HG02763 (cell line): ENCODE measurements around the gene ZGLP1.
A peak's percentile ranks its signal among the peaks of the same experiment; 100 is the strongest.

Source experiments
- ATAC-seq: cut with Tn5 transposase; IDR thresholded peaks from one replicate; pipeline ENCODE4 v1.9.1; 2021; ENCODE audit warnings: mild to moderate bottlenecking, moderate library complexity; ENCODE audit not compliant: unreplicated experiment

Gene ZGLP1

DNA sequence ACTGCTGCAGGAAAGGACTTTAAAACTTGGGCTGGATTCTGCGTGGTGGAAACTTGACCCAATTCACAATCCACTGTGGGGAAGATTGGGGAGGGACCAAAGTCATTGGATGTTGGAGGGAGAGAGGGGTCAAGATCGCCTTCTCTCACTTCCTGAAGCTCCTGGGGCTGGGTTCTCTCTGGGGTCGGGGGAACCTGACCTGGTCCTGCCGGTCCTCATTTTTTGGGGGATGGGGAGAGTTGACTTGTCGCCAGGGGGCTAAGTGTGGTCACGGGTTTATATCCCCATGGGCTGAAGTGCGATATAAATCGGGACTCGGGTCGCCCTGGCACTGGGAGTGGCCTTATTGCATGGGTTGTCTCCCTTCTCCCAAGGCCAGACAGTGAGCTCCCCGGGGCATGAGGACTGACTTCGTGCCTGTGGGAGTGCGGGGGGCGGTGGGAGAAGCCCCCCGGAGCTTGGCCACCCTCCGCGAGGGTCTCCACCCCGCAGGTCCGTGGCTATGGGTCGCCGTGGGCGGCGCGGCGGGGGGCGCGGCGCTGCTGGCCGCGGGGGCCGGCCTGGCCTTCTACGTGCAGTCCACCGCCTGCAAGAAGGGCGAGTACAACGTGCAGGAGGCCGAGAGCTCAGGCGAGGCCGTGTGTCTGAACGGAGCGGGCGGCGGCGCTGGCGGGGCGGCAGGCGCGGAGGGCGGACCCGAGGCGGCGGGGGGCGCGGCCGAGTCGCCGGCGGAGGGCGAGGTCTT is 13.6 kb downstream of the ZGLP1 start:
- no peak for ATAC-seq

DNA sequence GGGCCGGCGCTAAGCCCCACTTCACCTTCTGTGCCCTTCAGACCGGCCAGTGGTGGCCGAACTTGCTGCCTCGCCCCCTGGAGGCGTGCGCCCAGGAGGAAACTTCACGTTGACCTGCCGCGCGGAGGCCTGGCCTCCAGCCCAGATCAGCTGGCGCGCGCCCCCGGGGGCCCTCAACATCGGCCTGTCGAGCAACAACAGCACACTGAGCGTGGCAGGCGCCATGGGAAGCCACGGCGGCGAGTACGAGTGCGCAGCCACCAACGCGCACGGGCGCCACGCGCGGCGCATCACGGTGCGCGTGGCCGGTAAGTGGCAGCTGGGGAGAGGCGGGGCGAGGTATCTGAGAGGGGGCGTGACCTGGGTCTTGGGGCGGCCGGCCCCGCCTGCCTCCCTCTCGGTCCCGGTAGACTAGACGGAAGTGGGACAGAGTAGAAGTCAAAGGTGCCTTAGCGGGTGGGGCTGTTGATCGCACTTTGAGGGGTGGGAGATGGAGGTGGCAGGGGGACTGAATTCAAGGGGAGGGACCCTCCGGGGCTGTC is 14.2 kb downstream of the ZGLP1 start:
- ATAC-seq: no peak

DNA sequence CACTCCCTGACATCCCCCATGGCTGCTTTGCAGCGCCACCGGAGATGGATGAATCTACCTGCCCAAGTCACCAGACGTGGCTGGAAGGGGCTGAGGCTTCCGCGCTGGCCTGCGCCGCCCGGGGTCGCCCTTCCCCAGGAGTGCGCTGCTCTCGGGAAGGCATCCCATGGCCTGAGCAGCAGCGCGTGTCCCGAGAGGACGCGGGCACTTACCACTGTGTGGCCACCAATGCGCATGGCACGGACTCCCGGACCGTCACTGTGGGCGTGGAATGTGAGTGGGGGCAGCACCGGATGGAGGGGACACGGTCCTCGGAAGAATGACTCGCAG is 15.3 kb downstream of the ZGLP1 start:
- no peak for ATAC-seq

DNA sequence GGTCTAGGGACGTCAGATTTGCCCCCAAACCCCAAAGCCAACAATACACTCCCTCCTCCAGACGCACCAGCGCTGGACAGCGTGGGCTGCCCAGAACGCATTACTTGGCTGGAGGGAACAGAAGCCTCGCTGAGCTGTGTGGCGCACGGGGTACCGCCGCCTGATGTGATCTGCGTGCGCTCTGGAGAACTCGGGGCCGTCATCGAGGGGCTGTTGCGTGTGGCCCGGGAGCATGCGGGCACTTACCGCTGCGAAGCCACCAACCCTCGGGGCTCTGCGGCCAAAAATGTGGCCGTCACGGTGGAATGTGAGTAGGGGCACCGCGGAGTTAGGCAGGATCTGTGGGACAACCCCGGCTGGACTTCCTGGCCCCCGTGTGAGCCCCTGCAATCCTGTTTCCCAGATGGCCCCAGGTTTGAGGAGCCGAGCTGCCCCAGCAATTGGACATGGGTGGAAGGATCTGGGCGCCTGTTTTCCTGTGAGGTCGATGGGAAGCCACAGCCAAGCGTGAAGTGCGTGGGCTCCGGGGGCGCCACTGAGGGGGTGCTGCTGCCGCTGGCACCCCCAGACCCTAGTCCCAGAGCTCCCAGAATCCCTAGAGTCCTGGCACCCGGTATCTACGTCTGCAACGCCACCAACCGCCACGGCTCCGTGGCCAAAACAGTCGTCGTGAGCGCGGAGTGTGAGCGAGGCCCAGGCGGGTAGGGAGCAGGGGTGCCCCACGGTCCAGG is 15.8 kb downstream of the ZGLP1 start:
- ATAC-seq: no peak

DNA sequence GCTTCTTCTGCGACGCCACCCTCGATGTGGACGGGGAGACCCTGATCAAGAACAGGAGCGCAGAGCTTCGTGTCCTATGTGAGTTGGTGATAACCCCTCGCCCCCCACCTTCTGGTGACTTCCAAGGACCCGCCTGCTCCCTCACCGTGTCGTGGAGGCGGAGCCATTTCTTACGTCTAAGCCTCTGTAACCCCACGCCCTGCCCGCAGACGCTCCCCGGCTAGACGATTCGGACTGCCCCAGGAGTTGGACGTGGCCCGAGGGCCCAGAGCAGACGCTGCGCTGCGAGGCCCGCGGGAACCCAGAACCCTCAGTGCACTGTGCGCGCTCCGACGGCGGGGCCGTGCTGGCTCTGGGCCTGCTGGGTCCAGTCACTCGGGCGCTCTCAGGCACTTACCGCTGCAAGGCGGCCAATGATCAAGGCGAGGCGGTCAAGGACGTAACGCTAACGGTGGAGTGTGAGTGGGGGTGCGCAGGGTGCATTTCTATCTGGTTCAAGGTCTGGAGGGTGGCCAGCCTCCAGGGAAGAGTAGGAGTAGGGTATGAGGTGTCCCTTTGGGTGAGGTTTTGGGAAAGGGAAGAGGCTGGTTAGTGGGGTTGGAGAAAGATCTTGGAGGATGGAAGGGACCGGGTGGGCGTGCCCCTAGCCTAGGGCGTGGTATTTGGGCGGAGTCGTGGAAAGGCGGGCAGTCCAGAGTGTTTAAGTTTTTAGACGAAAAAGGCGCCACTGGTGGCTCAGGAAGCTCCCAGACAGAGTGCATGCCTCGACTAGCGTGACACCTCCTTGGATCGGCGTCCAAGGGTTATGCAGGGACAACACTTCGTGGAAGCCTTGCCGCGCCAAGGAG is 16.6 kb downstream of the ZGLP1 start:
- ATAC-seq: no peak

DNA sequence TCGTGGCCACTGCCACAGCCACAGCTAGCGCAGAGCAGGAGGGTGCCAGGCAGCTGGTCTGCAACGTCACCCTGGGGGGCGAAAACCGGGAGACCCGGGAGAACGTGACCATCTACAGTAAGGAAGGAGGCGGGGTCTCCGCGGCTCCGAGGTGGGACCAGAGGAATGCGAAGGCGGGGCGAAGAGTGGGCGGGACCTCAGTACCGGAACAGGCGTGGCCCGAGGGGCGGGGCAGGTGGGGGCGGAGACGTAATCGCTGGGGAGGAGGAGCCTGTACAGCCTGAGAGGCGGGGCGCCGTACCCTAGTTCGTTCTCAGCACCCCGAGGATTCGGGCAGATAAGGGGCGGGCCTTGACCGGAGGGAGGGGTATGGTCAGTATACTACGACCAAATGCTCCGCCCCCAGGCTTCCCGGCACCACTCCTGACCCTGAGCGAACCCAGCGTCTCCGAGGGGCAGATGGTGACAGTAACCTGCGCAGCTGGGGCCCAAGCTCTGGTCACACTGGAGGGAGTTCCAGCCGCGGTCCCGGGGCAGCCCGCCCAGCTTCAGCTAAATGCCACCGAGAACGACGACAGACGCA is 17.3 kb downstream of the ZGLP1 start:
- ATAC-seq: peak; percentile 43

DNA sequence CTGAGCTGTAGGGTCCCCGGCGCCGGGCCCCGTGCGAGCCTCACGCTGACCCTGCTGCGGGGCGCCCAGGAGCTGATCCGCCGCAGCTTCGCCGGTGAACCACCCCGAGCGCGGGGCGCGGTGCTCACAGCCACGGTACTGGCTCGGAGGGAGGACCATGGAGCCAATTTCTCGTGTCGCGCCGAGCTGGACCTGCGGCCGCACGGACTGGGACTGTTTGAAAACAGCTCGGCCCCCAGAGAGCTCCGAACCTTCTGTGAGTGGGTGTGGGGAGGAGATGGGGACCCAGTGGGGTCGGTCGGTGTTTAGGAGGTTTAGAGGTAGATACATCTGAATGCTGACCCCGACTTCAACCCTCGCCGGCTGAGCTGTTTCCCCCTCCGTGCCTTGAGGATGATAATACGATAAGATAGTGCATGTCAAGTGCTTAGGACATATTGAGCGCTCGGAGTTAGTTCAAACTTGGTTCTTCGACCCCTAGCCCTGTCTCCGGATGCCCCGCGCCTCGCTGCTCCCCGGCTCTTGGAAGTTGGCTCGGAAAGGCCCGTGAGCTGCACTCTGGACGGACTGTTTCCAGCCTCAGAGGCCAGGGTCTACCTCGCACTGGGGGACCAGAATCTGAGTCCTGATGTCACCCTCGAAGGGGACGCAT is 17.9 kb downstream of the ZGLP1 start:
- no peak for ATAC-seq

DNA sequence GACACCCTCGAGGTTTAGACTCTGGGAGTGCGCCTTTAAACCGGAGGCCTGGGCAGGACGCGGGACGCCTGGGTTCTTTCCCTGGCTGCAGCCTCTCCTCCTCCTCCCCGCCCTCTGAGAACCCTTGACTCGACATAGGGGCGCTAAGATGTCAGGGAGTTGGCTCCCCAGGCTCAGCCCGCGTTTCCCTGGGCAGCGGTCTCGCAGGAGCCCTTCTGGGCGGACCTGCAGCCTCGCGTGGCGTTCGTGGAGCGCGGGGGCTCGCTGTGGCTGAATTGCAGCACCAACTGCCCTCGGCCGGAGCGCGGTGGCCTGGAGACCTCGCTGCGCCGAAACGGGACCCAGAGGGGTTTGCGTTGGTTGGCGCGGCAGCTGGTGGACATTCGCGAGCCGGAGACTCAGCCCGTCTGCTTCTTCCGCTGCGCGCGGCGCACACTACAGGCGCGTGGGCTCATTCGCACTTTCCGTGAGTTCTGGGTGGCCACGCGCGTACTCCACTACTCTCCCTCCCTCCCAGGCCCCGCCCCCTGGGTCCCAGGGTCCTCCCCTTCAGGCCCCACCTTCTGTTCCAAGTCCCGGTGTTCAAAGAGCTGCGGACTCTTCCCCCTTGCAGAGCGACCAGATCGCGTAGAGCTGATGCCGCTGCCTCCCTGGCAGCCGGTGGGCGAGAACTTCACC is 18.6 kb downstream of the ZGLP1 start:
- no peak for ATAC-seq

DNA sequence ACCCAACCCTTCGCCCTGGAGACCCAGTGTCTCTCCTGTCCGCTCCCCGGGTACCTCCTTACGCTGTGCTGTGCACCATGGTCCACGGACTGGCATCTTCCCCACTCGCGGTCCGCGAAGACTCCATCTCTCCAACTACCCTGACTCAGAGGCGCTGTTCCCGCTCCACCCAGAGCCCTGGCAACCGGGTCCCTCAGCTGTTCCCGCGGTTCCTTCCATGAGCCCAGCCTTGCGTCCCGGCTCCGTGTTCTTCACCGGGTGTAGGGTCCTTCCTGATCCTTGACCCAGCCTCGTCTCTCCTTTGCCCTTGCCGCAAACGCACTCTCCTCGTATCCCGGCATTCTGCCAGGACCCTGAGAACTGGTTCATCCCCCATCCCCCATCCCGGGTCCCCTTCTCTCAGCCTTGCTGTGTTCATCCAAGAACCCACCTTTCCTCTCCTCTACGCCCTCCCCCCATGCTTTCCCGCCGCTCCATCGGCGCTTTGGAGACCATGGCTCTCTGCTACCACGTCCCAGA is 19.2 kb downstream of the ZGLP1 start:
- no peak for ATAC-seq

DNA sequence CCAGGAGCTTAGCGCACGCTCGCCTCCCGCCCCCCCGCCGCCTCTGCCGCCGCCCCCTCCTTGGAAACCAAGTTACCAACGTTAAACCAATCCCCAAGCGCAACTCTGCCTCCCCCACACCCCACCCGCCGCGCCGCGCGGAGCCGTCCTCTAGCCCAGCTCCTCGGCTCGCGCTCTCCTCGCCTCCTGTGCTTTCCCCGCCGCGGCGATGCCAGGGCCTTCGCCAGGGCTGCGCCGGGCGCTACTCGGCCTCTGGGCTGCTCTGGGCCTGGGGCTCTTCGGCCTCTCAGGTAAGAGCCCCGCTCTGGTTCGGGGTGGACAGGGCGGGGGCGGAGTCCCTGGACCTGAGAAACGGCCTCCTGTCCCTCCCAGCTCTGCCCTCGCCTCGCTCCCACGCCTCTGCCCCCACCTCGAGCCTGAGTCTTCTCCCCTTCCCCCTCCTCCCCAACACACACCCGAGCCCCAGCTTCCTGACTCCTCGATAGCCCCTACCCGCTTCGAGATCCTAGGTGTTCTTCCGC is 19.7 kb downstream of the ZGLP1 start, which contains the start of gene ICAM5:
Gene ICAM5 (plus strand): TSS at position 117 of the 521 bp plus-strand sequence. CDS start 92 bp downstream, at position 209.
- no peak for ATAC-seq

DNA sequence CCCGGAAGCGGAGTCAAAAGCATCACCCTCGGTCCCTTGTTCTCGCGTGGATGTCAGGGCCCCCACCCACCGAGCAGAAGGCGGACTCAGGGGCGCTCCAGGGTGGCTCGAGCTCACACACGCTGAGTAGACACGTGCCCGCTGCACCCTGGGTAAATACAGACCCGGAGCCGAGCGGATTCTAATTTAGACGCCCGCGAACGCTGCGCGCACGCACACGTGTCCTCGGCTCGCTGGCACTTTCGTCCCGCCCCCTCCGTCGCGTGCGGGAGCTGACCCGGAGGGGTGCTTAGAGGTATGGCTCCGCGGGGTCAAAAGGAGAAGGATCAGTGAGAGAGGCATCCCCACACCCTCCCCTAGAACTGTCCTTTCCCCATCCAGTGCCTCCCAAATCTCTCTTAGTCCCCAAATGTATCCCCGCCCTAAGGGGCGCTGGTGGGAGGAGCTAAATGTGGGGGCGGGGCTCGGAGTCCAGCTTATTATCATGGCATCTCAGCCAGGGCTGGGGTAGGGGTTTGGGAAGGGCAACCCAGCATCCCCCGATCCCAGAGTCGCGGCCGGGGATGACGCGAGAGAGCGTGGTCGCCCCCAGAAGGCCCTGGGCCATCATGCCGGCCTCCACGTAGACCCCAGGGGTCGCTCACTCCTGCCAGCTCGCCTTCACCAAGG is 20.3 kb downstream of the ZGLP1 start:
- ATAC-seq: no peak

DNA sequence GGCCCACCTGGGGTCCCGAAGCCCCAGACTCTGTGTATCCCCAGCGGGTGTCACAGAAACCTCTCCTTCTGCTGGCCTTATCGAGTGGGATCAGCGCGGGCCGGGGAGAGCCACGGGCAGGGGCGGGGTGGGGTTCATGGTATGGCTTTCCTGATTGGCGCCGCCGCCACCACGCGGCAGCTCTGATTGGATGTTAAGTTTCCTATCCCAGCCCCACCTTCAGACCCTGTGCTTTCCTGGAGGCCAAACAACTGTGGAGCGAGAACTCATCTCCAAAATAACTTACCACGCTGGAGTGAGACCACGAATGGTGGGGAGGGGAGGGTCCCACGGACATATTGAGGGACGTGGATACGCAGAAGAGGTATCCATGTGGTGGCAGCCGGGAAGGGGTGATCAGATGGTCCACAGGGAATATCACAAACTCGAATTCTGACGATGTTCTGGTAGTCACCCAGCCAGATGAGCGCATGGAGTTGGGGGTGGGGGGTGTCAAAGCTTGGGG is 20.9 kb downstream of the ZGLP1 start:
- no peak for ATAC-seq

DNA sequence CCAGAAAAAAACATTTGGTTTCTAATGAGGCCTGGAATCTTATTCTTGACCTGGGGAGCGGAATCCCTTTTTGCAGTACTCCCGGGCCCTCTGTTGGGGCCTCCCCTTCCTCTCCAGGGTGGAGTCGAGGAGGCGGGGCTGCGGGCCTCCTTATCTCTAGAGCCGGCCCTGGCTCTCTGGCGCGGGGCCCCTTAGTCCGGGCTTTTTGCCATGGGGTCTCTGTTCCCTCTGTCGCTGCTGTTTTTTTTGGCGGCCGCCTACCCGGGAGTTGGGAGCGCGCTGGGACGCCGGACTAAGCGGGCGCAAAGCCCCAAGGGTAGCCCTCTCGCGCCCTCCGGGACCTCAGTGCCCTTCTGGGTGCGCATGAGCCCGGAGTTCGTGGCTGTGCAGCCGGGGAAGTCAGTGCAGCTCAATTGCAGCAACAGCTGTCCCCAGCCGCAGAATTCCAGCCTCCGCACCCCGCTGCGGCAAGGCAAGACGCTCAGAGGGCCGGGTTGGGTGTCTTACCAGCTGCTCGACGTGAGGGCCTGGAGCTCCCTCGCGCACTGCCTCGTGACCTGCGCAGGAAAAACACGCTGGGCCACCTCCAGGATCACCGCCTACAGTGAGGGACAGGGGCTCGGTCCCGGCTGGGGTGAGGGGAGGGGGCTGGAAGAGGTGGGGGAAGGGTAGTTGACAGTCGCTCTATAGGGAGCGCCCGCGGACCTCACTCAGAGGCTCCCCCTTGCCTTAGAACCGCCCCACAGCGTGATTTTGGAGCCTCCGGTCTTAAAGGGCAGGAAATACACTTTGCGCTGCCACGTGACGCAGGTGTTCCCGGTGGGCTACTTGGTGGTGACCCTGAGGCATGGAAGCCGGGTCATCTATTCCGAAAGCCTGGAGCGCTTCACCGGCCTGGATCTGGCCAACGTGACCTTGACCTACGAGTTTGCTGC is 22.5 kb downstream of the ZGLP1 start, which contains the start of gene ICAM4:
Gene ICAM4 (plus strand): TSS at position 153 of the 935 bp plus-strand sequence. CDS start 58 bp downstream, at position 211.
- ATAC-seq: no peak

DNA sequence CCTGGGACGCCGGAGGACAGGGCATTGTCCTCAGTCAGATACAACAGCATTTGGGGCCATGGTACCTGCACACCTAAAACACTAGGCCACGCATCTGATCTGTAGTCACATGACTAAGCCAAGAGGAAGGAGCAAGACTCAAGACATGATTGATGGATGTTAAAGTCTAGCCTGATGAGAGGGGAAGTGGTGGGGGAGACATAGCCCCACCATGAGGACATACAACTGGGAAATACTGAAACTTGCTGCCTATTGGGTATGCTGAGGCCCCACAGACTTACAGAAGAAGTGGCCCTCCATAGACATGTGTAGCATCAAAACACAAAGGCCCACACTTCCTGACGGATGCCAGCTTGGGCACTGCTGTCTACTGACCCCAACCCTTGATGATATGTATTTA is 24.2 kb downstream of the ZGLP1 start:
- ATAC-seq: no peak

DNA sequence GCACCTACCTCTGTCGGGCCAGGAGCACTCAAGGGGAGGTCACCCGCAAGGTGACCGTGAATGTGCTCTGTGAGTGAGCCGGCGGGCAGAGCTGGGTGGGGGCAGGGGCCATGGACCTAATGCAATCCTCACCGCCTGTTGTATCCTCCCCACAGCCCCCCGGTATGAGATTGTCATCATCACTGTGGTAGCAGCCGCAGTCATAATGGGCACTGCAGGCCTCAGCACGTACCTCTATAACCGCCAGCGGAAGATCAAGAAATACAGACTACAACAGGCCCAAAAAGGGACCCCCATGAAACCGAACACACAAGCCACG is 24.7 kb downstream of the ZGLP1 start:
- no peak for ATAC-seq

DNA sequence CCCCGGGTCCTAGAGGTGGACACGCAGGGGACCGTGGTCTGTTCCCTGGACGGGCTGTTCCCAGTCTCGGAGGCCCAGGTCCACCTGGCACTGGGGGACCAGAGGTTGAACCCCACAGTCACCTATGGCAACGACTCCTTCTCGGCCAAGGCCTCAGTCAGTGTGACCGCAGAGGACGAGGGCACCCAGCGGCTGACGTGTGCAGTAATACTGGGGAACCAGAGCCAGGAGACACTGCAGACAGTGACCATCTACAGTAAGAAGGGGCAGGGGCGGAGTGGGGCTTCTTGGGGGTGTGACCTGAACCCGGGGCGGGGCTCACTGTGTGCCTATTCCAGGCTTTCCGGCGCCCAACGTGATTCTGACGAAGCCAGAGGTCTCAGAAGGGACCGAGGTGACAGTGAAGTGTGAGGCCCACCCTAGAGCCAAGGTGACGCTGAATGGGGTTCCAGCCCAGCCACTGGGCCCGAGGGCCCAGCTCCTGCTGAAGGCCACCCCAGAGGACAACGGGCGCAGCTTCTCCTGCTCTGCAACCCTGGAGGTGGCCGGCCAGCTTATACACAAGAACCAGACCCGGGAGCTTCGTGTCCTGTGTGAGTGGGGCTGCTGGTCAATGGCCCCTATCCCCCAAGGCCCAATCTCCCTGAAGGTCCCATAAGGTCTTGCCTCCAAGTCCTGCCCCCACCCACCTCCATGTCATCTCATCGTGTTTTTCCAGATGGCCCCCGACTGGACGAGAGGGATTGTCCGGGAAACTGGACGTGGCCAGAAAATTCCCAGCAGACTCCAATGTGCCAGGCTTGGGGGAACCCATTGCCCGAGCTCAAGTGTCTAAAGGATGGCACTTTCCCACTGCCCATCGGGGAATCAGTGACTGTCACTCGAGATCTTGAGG is 25.3 kb downstream of the ZGLP1 start:
- no peak for ATAC-seq
